Prostate gland (tissue), 2 donors: ENCODE results near the gene THSD4. TPM values are rescaled to one million over a fixed set of nuclear protein-coding genes. Genes with fewer than 3 reads are reported as not detected.

Source experiments
- DNase-seq: peaks from one replicate; pipeline ENCODE4 v3.0.0-alpha.2; 2019; ENCODE audit warnings: low spot score
- H3K27ac ChIP-seq, 2 donors: fragments of 200-600 bp; sonication (generic); 2 replicates each; pipeline ENCODE4 v1.5.1; 2017 to 2019
- H3K27me3 ChIP-seq: fragments of 200-600 bp; sonication (generic); replicated peaks from 2 replicates; pipeline ENCODE4 v1.5.1; 2019; ENCODE audit not compliant: insufficient read depth
- H3K36me3 ChIP-seq, 2 donors: fragments of 200-600 bp; sonication (generic); 1 replicate in 1 of 2; 2 replicates in 1 of 2; pipeline versions ENCODE4 v1.5.1 to v1.8.1; 2017 to 2019
- H3K4me1 ChIP-seq: fragments of 200-600 bp; sonication (generic); replicated peaks from 2 replicates; pipeline ENCODE4 v1.5.1; 2019
- H3K4me3 ChIP-seq, 2 donors: fragments of 200-600 bp; sonication (generic); 2 replicates each; pipeline ENCODE4 v1.5.1; 2017 to 2019
- H3K9me3 ChIP-seq: fragments of 200-600 bp; sonication (generic); 2 replicates; pipeline ENCODE4 v1.5.1; 2017
- CTCF ChIP-seq, 4 experiments: fragments of 200-600 bp in 2 of 4; fragments of 450-650 bp in 2 of 4; sonication (generic) in 2 of 4; IDR thresholded peaks; 1 replicate in 3 of 4; 2 replicates in 1 of 4; pipeline ENCODE4 v1.5.1; 2016 to 2019; ENCODE audit warnings: antibody characterized with exemption in 4 of 4, mild to moderate bottlenecking in 2 of 4, moderate library complexity in 2 of 4
- POLR2A ChIP-seq: fragments of 450-650 bp; IDR thresholded peaks from one replicate; pipeline ENCODE4 v1.6.1; 2016; ENCODE audit warnings: antibody characterized with exemption, mild to moderate bottlenecking
- POLR2AphosphoS5 ChIP-seq: sonication (generic); formaldehyde crosslinking; IDR thresholded peaks from one replicate; pipeline ENCODE4 v1.6.1; 2017; ENCODE audit warnings: antibody characterized with exemption
- WGBS: methylation state at CpG from one replicate; pipeline ENCODE4 v1.1.5; 2018; 5-methylcytosine and 5-hydroxymethylcytosine counted together
- intact Hi-C: fragments of 100-400 bp; cut with DNase I; formaldehyde crosslinking; loops from one replicate; pipeline ENCODE4 v1.14.2; 2022
- total RNA-seq, 2 donors: library from RNA; depleted of rRNA; stranded (reverse); fragments of >200 nt; gene quantifications; one replicate each; pipeline ENCODE4 v1.1.0, GENCODE V29; 2016

THSD4 gene
- total RNA-seq, 2 donors from 2014 or later, result 84.1 to 223 TPM

GRCh38 chr15:71810256-71811035, 695.2 kb downstream of the THSD4 start, which contains the start of gene NR2E3:
NR2E3 (plus strand) TSS chr15:71810554; CDS start chr15:71810744, 190 bp downstream.
- intact Hi-C loops, result no loop called here
- TF ChIP-seq POLR2A (no peak), CTCF (IDR thresholded peaks at IDR 0.05) (no peak), POLR2AphosphoS5 (no peak)
- no peaks in the 10 kb centered on the region for H3K27me3 ChIP-seq
- DNase-seq, result no peak
- no peak within 1 kb of the TSS for H3K27ac ChIP-seq
- H3K36me3 ChIP-seq, result no peaks in the 10 kb centered on the region
- WGBS, result 70% methylated on average over 16 of the region's 16 CpGs
- no peak within 1 kb of the TSS for H3K4me3 ChIP-seq
- no peaks in the 10 kb centered on the region for H3K4me1 ChIP-seq
- H3K9me3 ChIP-seq, result no peaks in the 10 kb centered on the region

GRCh38 chr15:71811036-71811736, 695.9 kb downstream of the THSD4 start:
- TF ChIP-seq POLR2AphosphoS5 (no peak), POLR2A (no peak), CTCF (IDR thresholded peaks at IDR 0.05) (no peak)
- 91% methylated on average over 27 of the region's 27 CpGs for WGBS
- Histone ChIP-seq H3K27me3 (no peaks in the 10 kb centered on the region), H3K27ac (no peak overlapping the region), H3K9me3 (no peaks in the 10 kb centered on the region), H3K36me3 (no peaks in the 10 kb centered on the region), H3K4me3 (no peak overlapping the region), H3K4me1 (no peaks in the 10 kb centered on the region)
- no peak for DNase-seq
- intact Hi-C loops, result no loop called here

GRCh38 chr15:71811752-71812735, 696.8 kb downstream of the THSD4 start:
- Histone ChIP-seq H3K9me3 (no peaks in the 10 kb centered on the region), H3K36me3 (no peaks in the 10 kb centered on the region), H3K4me3 (no peak overlapping the region), H3K4me1 (no peaks in the 10 kb centered on the region), H3K27ac (no peak overlapping the region), H3K27me3 (no peaks in the 10 kb centered on the region)
- intact Hi-C loops, result no loop called here
- TF ChIP-seq CTCF (IDR thresholded peaks at IDR 0.05), result no peak
- TF ChIP-seq POLR2A, result no peak
- TF ChIP-seq POLR2AphosphoS5, result no peak
- DNase-seq, result no peak
- 93% methylated on average over 36 of the region's 38 CpGs for WGBS

- Histone ChIP-seq H3K27me3 (no peaks in the 10 kb centered on the region), H3K36me3 (no peaks in the 10 kb centered on the region), H3K4me1 (no peaks in the 10 kb centered on the region), H3K27ac (no peak overlapping the region), H3K4me3 (no peak overlapping the region), H3K9me3 (no peaks in the 10 kb centered on the region)
- 85% methylated on average over 16 of the region's 16 CpGs for WGBS
- DNase-seq, result no peak
- TF ChIP-seq POLR2AphosphoS5 (no peak), POLR2A (no peak), CTCF (IDR thresholded peaks at IDR 0.05) (no peak)
- intact Hi-C loops, result no loop called here
Measured at GRCh38 chr15:71812966-71813722, 697.9 kb downstream of the THSD4 start.
